HG03064 (cell line): Measurements from ENCODE around the gene CTAG1B.
"Not testable (repeated sequence)": the region's sequence is repeated elsewhere in the genome, so short reads cannot be mapped to it uniquely, and the experiment has no call there.

Source experiments
- ATAC-seq: cut with Tn5 transposase; IDR thresholded peaks from one replicate; pipeline ENCODE4 v1.9.1; 2021; ENCODE audit warnings: low read depth; ENCODE audit not compliant: unreplicated experiment

The CTAG1B gene

DNA sequence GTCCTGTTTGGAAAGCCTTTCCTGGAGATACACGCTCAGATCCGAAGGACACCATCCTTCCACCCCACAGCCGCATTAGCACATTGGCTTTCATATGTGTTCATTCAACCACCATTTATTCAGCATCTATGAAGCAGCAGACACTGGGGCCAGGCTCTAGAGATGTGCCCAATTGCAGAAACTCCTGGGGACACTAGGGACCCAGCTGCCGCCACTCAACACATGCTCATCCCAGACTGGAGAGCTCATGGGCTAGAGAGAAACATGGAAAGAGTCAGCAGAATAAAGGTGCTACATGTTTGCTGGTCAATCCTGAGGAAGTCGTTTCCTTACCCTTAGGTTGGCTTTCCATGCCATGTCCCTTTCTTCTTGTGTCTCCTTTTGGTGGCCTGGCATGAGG, 26.6 kb downstream of the CTAG1B start:
- ATAC-seq: no peak

DNA sequence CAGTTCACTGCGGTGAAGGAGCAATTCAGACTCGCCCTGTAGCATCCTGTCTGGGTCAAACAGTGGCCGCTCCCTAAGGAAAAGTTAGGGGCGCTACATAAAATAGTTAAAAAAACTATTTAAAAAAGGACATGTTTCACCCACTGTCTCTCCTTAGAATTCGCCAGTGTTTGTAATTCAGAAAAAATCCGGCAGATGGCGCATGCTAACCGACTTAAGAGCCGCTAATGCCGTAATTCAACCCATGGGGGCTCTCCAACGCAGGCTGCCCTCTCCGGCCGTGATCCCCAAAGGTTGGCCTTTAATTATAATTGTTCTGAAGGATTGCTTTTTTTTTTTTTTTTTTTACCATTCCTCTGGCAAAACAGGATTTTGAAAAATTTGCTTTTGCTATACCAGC, 28.7 kb downstream of the CTAG1B start:
- not testable (repeated sequence) for ATAC-seq

DNA sequence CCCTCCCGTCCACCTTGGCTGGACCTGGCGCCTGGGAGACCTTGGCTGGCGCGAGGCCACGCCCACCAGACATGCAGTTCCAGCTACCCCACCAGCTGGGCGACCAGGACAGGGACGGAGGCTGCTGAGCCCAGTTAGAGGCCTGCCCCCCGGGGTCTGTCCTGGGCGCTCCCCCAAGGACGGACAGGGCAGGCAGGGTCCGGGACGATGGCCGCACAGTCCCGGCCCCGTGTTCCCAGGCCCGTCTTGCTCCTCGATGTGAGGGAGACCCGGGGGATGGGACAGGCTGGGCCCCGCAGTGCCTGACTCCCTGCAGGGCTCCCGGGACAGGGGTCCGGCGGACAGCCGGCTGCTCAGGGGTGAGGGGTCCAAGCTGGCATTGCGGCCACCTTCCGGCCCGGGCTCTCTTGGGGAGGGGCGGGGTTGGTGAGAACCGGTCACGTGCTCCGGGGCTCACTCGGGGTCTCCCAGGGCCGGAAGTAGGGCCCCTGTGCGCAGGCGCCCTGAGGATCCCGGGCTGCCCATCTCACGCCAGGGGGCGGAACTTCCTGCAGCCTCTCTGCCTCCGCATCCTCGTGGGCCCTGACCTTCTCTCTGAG, 34.4 kb downstream of the CTAG1B start, which contains the start of gene CTAG1A:
TSS of gene CTAG1A (plus strand) at position 549 of the 599 bp plus-strand sequence. CDS start 74 bp downstream, outside the sequence.
- ATAC-seq: not testable (repeated sequence)

DNA sequence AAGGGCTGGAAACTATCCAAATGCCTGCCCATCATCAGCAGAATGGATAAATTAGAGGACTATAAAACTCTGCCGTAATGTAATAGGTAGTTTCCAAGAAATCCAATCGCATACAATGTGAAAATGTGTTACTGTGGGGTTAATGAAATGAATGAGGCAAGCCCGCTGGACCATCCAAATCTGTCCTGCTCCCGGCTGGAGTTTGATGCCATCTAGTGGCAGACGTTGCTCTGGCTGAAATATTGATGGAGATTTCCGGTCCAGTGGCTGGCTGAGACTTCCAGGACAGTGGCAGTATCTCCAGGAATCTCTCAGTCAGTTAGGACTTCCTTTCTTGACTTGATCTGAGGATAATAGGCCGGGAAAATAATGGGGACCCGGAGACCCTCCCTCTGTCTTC, 36.1 kb downstream of the CTAG1B start:
- ATAC-seq: not testable (repeated sequence)

DNA sequence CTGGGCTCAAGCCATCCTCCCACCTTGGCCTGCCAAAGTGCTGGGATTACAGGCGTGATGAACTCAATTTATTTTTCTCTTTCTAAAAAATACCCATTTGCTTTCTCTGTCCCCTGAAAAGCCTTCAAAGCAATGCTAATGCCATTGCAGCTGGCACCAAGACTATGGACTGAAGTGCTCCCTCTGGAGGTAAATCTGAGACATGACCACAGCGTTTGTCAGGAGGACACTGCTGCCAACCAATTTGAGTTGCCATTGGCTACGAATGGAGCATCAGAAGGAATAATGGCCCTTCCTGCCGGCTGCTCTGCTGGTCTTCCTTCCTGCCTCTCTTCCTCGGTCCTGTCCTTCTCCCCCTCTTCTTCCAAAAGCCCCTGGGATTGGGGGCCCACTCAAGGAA, 44.0 kb downstream of the CTAG1B start:
- ATAC-seq: not testable (repeated sequence)

DNA sequence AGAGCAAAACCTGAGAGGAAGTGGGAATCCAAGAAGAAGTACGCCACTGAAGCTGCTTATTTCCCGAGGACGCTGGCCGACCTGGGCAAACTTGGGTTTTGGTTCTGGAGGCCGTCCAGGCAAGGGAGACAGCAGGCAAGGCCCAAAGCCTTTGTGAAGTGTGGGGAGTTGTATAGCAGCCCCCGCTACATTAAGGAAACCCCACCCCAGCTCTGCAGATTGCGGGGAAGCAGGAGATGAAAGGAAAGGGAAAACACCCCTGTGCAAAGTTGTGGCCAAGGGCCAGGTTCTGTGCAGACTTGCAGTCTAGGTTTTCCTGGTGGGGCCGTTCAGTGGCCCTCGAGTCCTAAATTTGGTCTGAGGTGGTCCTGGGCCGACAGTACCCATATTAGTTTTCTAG, 46.0 kb downstream of the CTAG1B start:
- not testable (repeated sequence) for ATAC-seq

DNA sequence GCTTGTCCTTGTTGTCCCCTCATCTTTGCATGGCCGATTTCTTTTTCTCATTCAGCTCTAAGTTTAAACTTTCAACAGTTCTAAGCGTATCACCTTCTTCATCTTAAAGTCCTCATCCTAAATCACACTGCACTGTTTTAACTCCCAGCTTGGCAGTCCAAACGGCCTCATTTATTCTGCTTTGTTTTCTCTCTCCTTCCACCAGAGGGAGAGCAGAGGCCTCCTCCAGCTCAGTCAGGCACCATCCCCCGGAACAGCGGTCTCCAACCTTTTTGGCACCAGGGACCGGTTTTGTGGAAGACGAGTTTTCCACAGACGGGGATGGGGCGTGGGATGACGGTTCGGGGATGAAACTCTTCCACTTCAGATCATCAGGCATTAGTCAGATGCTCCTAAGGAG, 48.7 kb downstream of the CTAG1B start:
- not testable (repeated sequence) for ATAC-seq
